Common myeloid progenitor, CD34-positive (primary cell): ENCODE results near the gene IL20RB.

Source experiments
- CTCF ChIA-PET: fragments of 350-600 bp; sonication (Branson Sonifier 250); formaldehyde crosslinking; loops from one replicate; lab custom pipeline; 2021; ENCODE audit warnings: antibody characterized with exemption; lab: Charles Lee
- POLR2A ChIA-PET: fragments of 350-600 bp; sonication (Branson Sonifier 250); formaldehyde crosslinking; loops from one replicate; lab custom pipeline; 2021; ENCODE audit warnings: antibody characterized with exemption; lab: Charles Lee
- DNase-seq, 3 donors: peaks; one replicate each; pipeline versions ENCODE4 v3.0.0 to v3.0.0-alpha.2; 2013
- H3K27ac ChIP-seq, 2 experiments: 1 replicate in 1 of 2; 2 replicates in 1 of 2; pipeline ENCODE4 v1.7.0; 2013; ENCODE audit warnings: inconsistent platforms in 2 of 2, low read length in 2 of 2, mild to moderate bottlenecking in 2 of 2, low read depth in 1 of 2, moderate library complexity in 1 of 2; ENCODE audit not compliant: severe bottlenecking in 2 of 2, insufficient read depth in 1 of 2, poor library complexity in 1 of 2
- H3K27me3 ChIP-seq, 5 experiments: replicated peaks in 2 of 5; 1 replicate in 3 of 5; 2 replicates in 2 of 5; pipeline versions ENCODE4 v1.6.1 to v1.7.0; 2013; ENCODE audit warnings: low read length in 4 of 5, mild to moderate bottlenecking in 2 of 5, moderate library complexity in 2 of 5, inconsistent platforms in 1 of 5; ENCODE audit not compliant: insufficient read depth in 5 of 5, control insufficient read depth in 4 of 5
- H3K36me3 ChIP-seq, 4 experiments: 1 replicate in 2 of 4; 2 replicates in 2 of 4; pipeline versions ENCODE4 v1.6.1 to v1.7.0; 2013; ENCODE audit warnings: low read length in 3 of 4, control low read depth in 1 of 4, mild to moderate bottlenecking in 1 of 4; ENCODE audit not compliant: control insufficient read depth in 4 of 4, insufficient read depth in 4 of 4
- H3K4me1 ChIP-seq, 4 experiments: 1 replicate in 3 of 4; 2 replicates in 1 of 4; pipeline versions ENCODE4 v1.6.1 to v1.7.1; 2013; ENCODE audit warnings: low read length in 3 of 4, mild to moderate bottlenecking in 3 of 4, control low read depth in 1 of 4, inconsistent platforms in 1 of 4, moderate library complexity in 1 of 4; ENCODE audit not compliant: control insufficient read depth in 4 of 4, insufficient read depth in 4 of 4; ENCODE audit errors: control extremely low read depth in 1 of 4
- H3K4me3 ChIP-seq, 7 experiments: 1 replicate in 4 of 7; 2 replicates in 3 of 7; pipeline versions ENCODE4 v1.5.1 to v1.7.0; 2013; ENCODE audit warnings: mild to moderate bottlenecking in 7 of 7, low read length in 6 of 7, moderate library complexity in 6 of 7, inconsistent platforms in 2 of 7, low read depth in 2 of 7, control low read depth in 1 of 7; ENCODE audit not compliant: insufficient read depth in 4 of 7, control insufficient read depth in 1 of 7; ENCODE audit errors: extremely low read depth in 1 of 7
- H3K9me3 ChIP-seq, 5 experiments: 1 replicate in 4 of 5; 2 replicates in 1 of 5; pipeline versions ENCODE4 v1.6.1 to v1.7.1; 2013; ENCODE audit warnings: low read length in 4 of 5, mild to moderate bottlenecking in 2 of 5, inconsistent platforms in 1 of 5, low read depth in 1 of 5, moderate library complexity in 1 of 5; ENCODE audit not compliant: control insufficient read depth in 4 of 5, insufficient read depth in 2 of 5; ENCODE audit errors: control extremely low read depth in 1 of 5
- WGBS: methylation state at CpG from one replicate; pipeline ENCODE4 v1.1.5; 2013; ENCODE audit not compliant: insufficient coverage; 5-methylcytosine and 5-hydroxymethylcytosine counted together

Gene IL20RB

GRCh38 chr3:136916223-136916622 is 41.6 kb upstream of the IL20RB start:
- no peak overlapping the region for H3K27ac ChIP-seq
- peaks cover 0 to 13% (median 3%) of the 10 kb centered on the region in 4 experiments for H3K36me3 ChIP-seq
- H3K4me1 ChIP-seq: peaks cover 8 to 20% (median 14%) of the 10 kb centered on the region in 4 experiments
- peaks cover 0 to 17% (median 3%) of the 10 kb centered on the region in 5 experiments for H3K9me3 ChIP-seq
- no peak overlapping the region for H3K4me3 ChIP-seq
- no peak for DNase-seq
- ChIA-PET POLR2A (no interaction called here), CTCF (no interaction called here)
- no peaks in the 10 kb centered on the region for H3K27me3 ChIP-seq
- no CpG with 5 or more reads among the region's 1 CpG for WGBS

GRCh38 chr3:136919799-136920580 is 37.8 kb upstream of the IL20RB start:
- Histone ChIP-seq H3K9me3 (peaks cover 0 to 5% (median 0%) of the 10 kb centered on the region in 5 experiments), H3K4me3 (peak overlapping the region in 3 of 7 experiments; percentile 12 to 49 (median 13)), H3K36me3 (peaks cover 0 to 7% (median 0%) of the 10 kb centered on the region in 4 experiments), H3K27me3 (no peaks in the 10 kb centered on the region), H3K27ac (peak overlapping the region; percentile 56 to 79), H3K4me1 (peaks cover 8 to 26% (median 14%) of the 10 kb centered on the region in 4 experiments)
- DNase-seq: peak; percentile 84 to 96 (median 91)
- POLR2A ChIA-PET: interaction anchor here (0.8 kb wide), 1 partner anchor 10 kb away, joined by 4 read pairs; no protein-coding TSS in a partner anchor
- CTCF ChIA-PET: interaction anchor here (1.0 kb wide), 1 partner anchor 76 kb away, joined by 3 read pairs; no protein-coding TSS in a partner anchor
- no CpG with 5 or more reads among the region's 1 CpG for WGBS

- no peak overlapping the region for H3K27ac ChIP-seq
- CTCF ChIA-PET: no interaction called here
- H3K4me1 ChIP-seq: peaks cover 8 to 26% (median 14%) of the 10 kb centered on the region in 4 experiments
- WGBS: 100% methylated on average over 3 of the region's 4 CpGs
- H3K27me3 ChIP-seq: no peaks in the 10 kb centered on the region
- peaks cover 0 to 4% (median 0%) of the 10 kb centered on the region in 4 experiments for H3K36me3 ChIP-seq
- peaks cover 0 to 5% (median 0%) of the 10 kb centered on the region in 5 experiments for H3K9me3 ChIP-seq
- H3K4me3 ChIP-seq: no peak overlapping the region
- POLR2A ChIA-PET: no interaction called here
- no peak for DNase-seq
Measured at GRCh38 chr3:136920904-136921611, 36.7 kb upstream of the IL20RB start.

- no peak overlapping the region for H3K27ac ChIP-seq
- peaks cover 4 to 14% (median 8%) of the 10 kb centered on the region in 4 experiments for H3K36me3 ChIP-seq
- peaks cover 0 to 5% (median 0%) of the 10 kb centered on the region in 5 experiments for H3K9me3 ChIP-seq
- POLR2A ChIA-PET: interaction anchor here (0.6 kb wide), 1 partner anchor 14 kb away, joined by 6 read pairs; no protein-coding TSS in a partner anchor
- no peaks in the 10 kb centered on the region for H3K27me3 ChIP-seq
- H3K4me1 ChIP-seq: peaks cover 0 to 14% (median 3%) of the 10 kb centered on the region in 4 experiments
- CTCF ChIA-PET: interaction anchor here (1.2 kb wide), 1 partner anchor 20 kb away, joined by 3 read pairs; no protein-coding TSS in a partner anchor
- no peak for DNase-seq
- H3K4me3 ChIP-seq: no peak overlapping the region
- 60% methylated on average over 3 of the region's 7 CpGs for WGBS
Measured at GRCh38 chr3:136925425-136926190, 32.2 kb upstream of the IL20RB start.

DNA sequence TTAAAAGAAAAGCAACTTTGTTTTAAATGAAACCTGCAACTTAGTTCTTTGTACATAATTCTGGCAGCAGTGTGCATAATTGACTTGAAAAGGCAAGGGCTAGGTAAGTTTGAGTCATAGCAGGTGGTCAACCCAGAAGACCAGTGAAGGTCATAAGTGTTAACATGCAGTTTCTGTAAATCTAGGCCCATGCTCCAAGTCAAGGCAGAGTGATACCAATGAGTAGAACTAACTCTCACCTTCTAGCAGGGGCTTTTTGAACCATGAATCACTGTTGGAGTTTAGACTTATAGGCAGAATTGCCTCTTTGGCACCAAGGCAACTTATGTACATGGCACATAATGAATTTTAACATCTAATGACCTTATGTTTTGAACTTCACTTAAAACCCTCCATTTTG is 29.5 kb upstream of the IL20RB start:
- Histone ChIP-seq H3K4me1 (peaks cover 0 to 18% (median 5%) of the 10 kb centered on the region in 4 experiments), H3K9me3 (no peaks in the 10 kb centered on the region), H3K36me3 (peaks cover 4 to 10% (median 8%) of the 10 kb centered on the region in 4 experiments), H3K27ac (no peak overlapping the region), H3K27me3 (no peaks in the 10 kb centered on the region), H3K4me3 (no peak overlapping the region)
- ChIA-PET POLR2A (no interaction called here), CTCF (no interaction called here)
- DNase-seq: no peak

DNA sequence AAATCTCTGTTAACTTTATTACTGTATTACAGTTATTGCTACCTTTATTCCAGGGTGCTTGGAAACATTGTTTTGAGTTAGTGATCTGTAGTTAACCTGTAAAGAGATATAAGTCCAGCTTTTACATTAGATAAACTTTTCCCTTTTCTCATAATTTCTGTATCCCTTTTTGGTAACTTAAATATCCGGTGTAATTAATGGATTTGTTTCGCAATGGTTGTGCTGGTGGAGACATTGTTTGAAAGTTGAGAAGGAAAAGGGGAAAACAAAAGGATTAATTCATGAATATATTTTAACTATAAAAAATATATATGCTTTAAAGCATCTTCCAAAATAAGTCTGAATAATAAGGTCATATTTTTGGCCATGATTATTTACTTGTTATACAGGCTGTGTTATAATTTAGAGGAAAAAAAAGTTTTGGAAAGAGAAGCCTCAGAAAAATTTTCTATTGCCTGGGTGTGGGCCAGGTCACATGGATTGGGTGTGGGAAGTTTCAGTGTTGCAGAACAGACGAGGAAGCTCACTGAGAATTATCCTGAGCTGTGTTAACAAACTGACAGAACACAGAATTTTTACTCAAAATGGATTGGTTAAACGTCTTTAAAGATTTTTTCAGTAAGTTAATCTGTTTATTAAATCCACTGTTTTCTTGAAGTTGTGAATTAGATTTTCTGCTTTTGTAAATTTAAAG is 27.7 kb upstream of the IL20RB start:
- POLR2A ChIA-PET: interaction anchor here (0.6 to 0.7 kb wide), 2 partner anchors 31 to 178 kb away, joined by 3 to 4 read pairs; partner anchors contain the start of gene STAG1
- DNase-seq: no peak
- CTCF ChIA-PET: no interaction called here
- H3K4me1 ChIP-seq: peaks cover 0 to 16% (median 5%) of the 10 kb centered on the region in 4 experiments
- H3K27me3 ChIP-seq: no peaks in the 10 kb centered on the region
- WGBS: 40% methylated on average over 2 of the region's 4 CpGs
- no peaks in the 10 kb centered on the region for H3K9me3 ChIP-seq
- H3K4me3 ChIP-seq: no peak overlapping the region
- H3K27ac ChIP-seq: no peak overlapping the region
- peaks cover 8 to 14% (median 10%) of the 10 kb centered on the region in 4 experiments for H3K36me3 ChIP-seq
